Measurements from ENCODE around the gene CANT1. TPM values are rescaled to one million over a fixed set of nuclear protein-coding genes. Genes with fewer than 3 reads are reported as not detected.
"Not testable (repeated sequence)": the region's sequence is repeated elsewhere in the genome, so short reads cannot be mapped to it uniquely, and the experiment has no call there.

CANT1 gene
- total RNA-seq, 4 donors from 2014 or later, result 18.1 to 39.4 (median 28.4) TPM

- no peak overlapping the region for H3K4me3 ChIP-seq (ENCODE audit: low read depth, poor library complexity, severe bottlenecking)
- DNase-seq (ENCODE audit: low spot score in 2 of 2), result no peak
- TF ChIP-seq POLR2A (IDR thresholded peaks at IDR 0.05), result no peak
- TF ChIP-seq, protein P1, sequence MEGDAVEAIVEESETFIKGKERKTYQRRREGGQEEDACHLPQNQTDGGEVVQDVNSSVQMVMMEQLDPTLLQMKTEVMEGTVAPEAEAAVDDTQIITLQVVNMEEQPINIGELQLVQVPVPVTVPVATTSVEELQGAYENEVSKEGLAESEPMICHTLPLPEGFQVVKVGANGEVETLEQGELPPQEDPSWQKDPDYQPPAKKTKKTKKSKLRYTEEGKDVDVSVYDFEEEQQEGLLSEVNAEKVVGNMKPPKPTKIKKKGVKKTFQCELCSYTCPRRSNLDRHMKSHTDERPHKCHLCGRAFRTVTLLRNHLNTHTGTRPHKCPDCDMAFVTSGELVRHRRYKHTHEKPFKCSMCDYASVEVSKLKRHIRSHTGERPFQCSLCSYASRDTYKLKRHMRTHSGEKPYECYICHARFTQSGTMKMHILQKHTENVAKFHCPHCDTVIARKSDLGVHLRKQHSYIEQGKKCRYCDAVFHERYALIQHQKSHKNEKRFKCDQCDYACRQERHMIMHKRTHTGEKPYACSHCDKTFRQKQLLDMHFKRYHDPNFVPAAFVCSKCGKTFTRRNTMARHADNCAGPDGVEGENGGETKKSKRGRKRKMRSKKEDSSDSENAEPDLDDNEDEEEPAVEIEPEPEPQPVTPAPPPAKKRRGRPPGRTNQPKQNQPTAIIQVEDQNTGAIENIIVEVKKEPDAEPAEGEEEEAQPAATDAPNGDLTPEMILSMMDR (IDR thresholded peaks at IDR 0.05), result no peak
- intact Hi-C loops (cut with DNase I; ENCODE audit: low total_unique reads), result no loop called here
- WGBS, 2 donors, result 75 to 84% methylated on average over 25 to 26 of the region's 26 CpGs
Observed at GRCh38 chr17:78966123-78966813, 43.3 kb downstream of the CANT1 start.

GRCh38 chr17:78965491-78965924, 44.1 kb downstream of the CANT1 start:
- WGBS, 2 donors, result 84 to 88% methylated on average over 8 of the region's 8 CpGs
- TF ChIP-seq POLR2A (IDR thresholded peaks at IDR 0.05), result no peak
- TF ChIP-seq, protein P1 (IDR thresholded peaks at IDR 0.05), result no peak
- DNase-seq (ENCODE audit: low spot score in 2 of 2), result no peak
- intact Hi-C loops (cut with DNase I; ENCODE audit: low total_unique reads), result no loop called here
- H3K4me3 ChIP-seq (ENCODE audit: low read depth, poor library complexity, severe bottlenecking), result no peak overlapping the region

DNA sequence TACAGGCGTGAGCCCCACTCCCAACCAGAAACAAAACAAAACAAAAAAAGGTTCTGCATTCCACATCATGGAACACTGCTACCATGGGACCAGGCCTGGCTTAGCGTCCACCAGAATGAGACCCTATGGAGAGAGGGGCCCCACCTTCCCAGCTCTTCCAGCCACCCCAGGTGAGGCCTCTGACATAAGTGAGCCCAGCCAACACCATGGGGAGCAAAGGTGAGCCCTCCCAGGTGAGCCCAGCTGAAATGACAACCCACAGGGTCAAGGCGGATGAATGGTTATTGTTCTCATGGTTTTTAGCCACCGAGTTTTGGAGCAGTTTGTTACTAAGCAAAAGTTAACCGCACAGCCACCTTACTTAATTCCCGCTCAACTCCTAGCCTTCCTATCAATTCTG, 46.2 kb downstream of the CANT1 start:
- intact Hi-C loops (cut with DNase I; ENCODE audit: low total_unique reads), result no loop called here
- TF ChIP-seq, protein P1 (IDR thresholded peaks at IDR 0.05), result no peak
- TF ChIP-seq POLR2A (IDR thresholded peaks at IDR 0.05), result no peak
- DNase-seq (ENCODE audit: low spot score in 2 of 2), result no peak
- WGBS, 2 donors, result 96 to 97% methylated on average over 6 of the region's 6 CpGs
- H3K4me3 ChIP-seq (ENCODE audit: low read depth, poor library complexity, severe bottlenecking), result no peak overlapping the region

GRCh38 chr17:78962984-78963348, 46.6 kb downstream of the CANT1 start:
- intact Hi-C loops (cut with DNase I; ENCODE audit: low total_unique reads); DNase-seq (ENCODE audit: low spot score in 2 of 2); H3K4me3 ChIP-seq (ENCODE audit: low read depth, poor library complexity, severe bottlenecking): not testable (repeated sequence)
- WGBS, 2 donors, result 98 to 99% methylated on average over 7 to 8 of the region's 8 CpGs

DNA sequence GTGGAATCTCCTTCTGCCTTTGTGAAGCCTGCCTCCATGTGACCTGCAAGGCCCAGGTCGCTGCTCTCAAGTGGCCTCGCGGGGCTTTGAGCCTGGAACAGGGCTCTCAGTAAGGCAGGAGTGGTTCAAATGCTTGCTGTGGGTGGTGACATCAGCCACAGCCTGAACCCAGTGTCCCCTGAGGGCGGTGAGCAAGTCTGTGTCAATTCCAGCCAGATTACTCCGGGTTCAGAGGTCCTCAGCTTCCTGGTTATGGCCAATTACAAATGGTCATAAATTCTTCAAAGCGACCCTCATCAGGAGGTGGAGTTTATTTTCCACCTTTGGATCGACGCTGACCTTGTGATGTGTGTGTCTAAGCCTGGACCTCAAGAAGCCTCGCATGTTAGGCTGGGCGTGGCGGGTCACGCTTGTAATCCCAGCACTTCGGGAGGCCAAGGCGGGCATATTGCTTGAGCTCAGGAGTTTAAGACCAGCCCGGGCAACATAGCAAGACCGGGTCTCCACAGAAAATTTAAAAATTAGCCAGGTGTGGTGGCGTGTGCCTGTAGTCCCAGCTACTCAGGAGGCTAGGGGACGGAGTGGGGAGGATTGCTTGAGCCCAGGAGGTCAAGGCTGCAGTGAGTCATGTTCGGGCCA, 47.1 kb downstream of the CANT1 start:
- TF ChIP-seq, protein P1 (IDR thresholded peaks at IDR 0.05), result no peak
- no peak for TF ChIP-seq POLR2A (IDR thresholded peaks at IDR 0.05)
- WGBS, 2 donors, result 78% methylated on average over 18 to 19 of the region's 19 CpGs
- no peak for DNase-seq (ENCODE audit: low spot score in 2 of 2)
- no peak overlapping the region for H3K4me3 ChIP-seq (ENCODE audit: low read depth, poor library complexity, severe bottlenecking)
- intact Hi-C loops (cut with DNase I; ENCODE audit: low total_unique reads), result no loop called here

- intact Hi-C loops (cut with DNase I; ENCODE audit: low total_unique reads), result no loop called here
Observed at GRCh38 chr17:78961571-78961970, 48.0 kb downstream of the CANT1 start.

More at GRCh38 chr17:78961571-78961970, 48.0 kb downstream of the CANT1 start:
- no peak overlapping the region for H3K4me3 ChIP-seq (ENCODE audit: low read depth, poor library complexity, severe bottlenecking)
- TF ChIP-seq, protein P1 (IDR thresholded peaks at IDR 0.05), result no peak
- TF ChIP-seq POLR2A (IDR thresholded peaks at IDR 0.05), result no peak
- no peak for DNase-seq (ENCODE audit: low spot score in 2 of 2)
- WGBS, 2 donors, result 89 to 91% methylated on average over 4 of the region's 4 CpGs
